Effector memory CD4-positive, alpha-beta T cell (primary cell): Measurements from ENCODE around the gene KIAA0753.

Source experiments
- DNase-seq, 3 donors: peaks; one replicate each; pipeline ENCODE4 v3.0.0-alpha.2; 2020
- H3K27ac ChIP-seq: 2 replicates; pipeline ENCODE4 v1.7.0; 2013; ENCODE audit warnings: mild to moderate bottlenecking, low read length, moderate library complexity; ENCODE audit not compliant: insufficient read depth, poor library complexity, severe bottlenecking
- H3K27me3 ChIP-seq: replicated peaks from 2 replicates; pipeline ENCODE4 v1.7.0; 2013; ENCODE audit warnings: mild to moderate bottlenecking, low read length; ENCODE audit not compliant: insufficient read depth, control insufficient read depth, poor library complexity, severe bottlenecking
- H3K36me3 ChIP-seq: 2 replicates; pipeline ENCODE4 v1.7.0; 2013; ENCODE audit warnings: mild to moderate bottlenecking, low read length, moderate library complexity; ENCODE audit not compliant: control insufficient read depth, insufficient read depth
- H3K4me1 ChIP-seq: 2 replicates; pipeline ENCODE4 v1.7.0; 2013; ENCODE audit warnings: low read length, mild to moderate bottlenecking; ENCODE audit not compliant: control insufficient read depth, insufficient read depth, poor library complexity, severe bottlenecking
- H3K4me3 ChIP-seq: 2 replicates; pipeline ENCODE4 v1.7.0; 2013; ENCODE audit warnings: low read length, low read depth, mild to moderate bottlenecking; ENCODE audit not compliant: insufficient read depth, poor library complexity, severe bottlenecking
- H3K9me3 ChIP-seq: 2 replicates; pipeline ENCODE4 v1.7.0; 2013; ENCODE audit warnings: mild to moderate bottlenecking, low read length, moderate library complexity; ENCODE audit not compliant: control insufficient read depth

Gene KIAA0753

GRCh38 chr17:6530324-6530920, 110.1 kb downstream of the KIAA0753 start:
- Histone ChIP-seq H3K27me3 (no peaks in the 10 kb centered on the region), H3K27ac (no peak overlapping the region)
- DNase-seq: no peak

DNA sequence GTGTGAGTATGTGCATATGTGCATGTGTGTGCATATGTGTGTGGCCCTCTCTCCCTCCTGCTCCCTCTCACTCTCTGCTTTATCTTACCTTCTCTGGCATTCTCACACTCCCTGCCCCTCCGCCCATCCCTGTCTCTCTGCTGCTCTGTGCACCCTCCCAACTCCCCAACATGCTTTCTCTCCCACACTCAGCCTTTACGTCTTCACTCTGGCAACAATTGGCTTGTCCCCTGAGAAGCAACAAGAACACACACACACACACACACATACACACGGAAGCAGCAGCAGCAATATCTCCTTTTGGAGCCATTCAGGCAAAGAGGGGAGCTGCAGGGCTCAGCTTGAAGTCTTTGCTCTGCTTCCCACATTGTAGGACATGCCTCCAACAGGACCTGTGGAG, 112.0 kb downstream of the KIAA0753 start:
- no peak for DNase-seq
- no peaks in the 10 kb centered on the region for H3K27me3 ChIP-seq
- H3K9me3 ChIP-seq: no peaks in the 10 kb centered on the region
- no peak overlapping the region for H3K27ac ChIP-seq
- no peaks in the 10 kb centered on the region for H3K36me3 ChIP-seq
- no peak overlapping the region for H3K4me3 ChIP-seq
- H3K4me1 ChIP-seq: no peaks in the 10 kb centered on the region

More at GRCh38 chr17:6530324-6530920, 110.1 kb downstream of the KIAA0753 start:
- Histone ChIP-seq H3K4me1 (no peaks in the 10 kb centered on the region), H3K4me3 (no peak overlapping the region), H3K36me3 (no peaks in the 10 kb centered on the region), H3K9me3 (no peaks in the 10 kb centered on the region)
